Measurements from ENCODE around the gene NDUFAF2. TPM values are rescaled to one million over a fixed set of nuclear protein-coding genes. Genes with fewer than 3 reads are reported as not detected.

Gene NDUFAF2
- 22.8 TPM for total RNA-seq

GRCh38 chr5:60944904-60945812 lies at the start of gene NDUFAF2, which contains the start of gene ERCC8:
Gene NDUFAF2 (plus strand): TSS chr5:60945205. CDS start chr5:60945256, 51 bp downstream.
Gene ERCC8 (minus strand): TSS chr5:60945070. CDS start chr5:60945008, 62 bp downstream.

GRCh38 chr5:61162010-61162831 lies 217.2 kb downstream of the NDUFAF2 start, which contains the start of gene SMIM15:
Gene SMIM15 (minus strand): TSS chr5:61162468. CDS start chr5:61160171, 2,297 bp downstream.

Other genes starting within 250 kb of the NDUFAF2 start
- 8.1 TPM for gene DEPDC1B, start 245.0 kb upstream of the NDUFAF2 start, total RNA-seq
- 6.9 TPM for gene ELOVL7, start 100.9 kb upstream of the NDUFAF2 start, total RNA-seq
- 31.6 TPM for gene ERCC8, start 135 bp upstream of the NDUFAF2 start, total RNA-seq
- gene SMIM15, start 217.3 kb downstream of the NDUFAF2 start, total RNA-seq = 35.3 TPM

Measured in diencephalon (tissue), 1 donor.